ENCODE measurements around the gene NT5DC2.
"Not testable (repeated sequence)": the region's sequence is repeated elsewhere in the genome, so short reads cannot be mapped to it uniquely, and the experiment has no call there.

DNA sequence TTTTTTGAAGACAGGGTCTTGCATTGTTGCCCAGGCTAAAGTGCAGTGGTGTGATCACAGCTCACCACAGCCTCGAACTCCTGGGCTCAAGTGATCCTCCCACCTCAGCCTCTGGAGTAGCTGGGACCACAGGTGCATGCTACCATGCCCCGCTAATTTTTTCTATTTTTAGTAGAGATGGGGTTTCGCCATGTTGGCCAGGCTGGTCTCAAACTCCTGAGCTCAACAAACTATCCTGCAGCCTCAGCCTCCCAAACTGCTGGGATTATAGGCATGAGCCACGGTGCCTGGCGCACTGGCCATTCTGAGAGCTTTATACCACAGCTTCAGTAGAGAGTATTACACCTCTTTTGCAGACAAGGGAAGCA lies 7.0 kb downstream of the NT5DC2 start:
- TF ChIP-seq, protein P1, sequence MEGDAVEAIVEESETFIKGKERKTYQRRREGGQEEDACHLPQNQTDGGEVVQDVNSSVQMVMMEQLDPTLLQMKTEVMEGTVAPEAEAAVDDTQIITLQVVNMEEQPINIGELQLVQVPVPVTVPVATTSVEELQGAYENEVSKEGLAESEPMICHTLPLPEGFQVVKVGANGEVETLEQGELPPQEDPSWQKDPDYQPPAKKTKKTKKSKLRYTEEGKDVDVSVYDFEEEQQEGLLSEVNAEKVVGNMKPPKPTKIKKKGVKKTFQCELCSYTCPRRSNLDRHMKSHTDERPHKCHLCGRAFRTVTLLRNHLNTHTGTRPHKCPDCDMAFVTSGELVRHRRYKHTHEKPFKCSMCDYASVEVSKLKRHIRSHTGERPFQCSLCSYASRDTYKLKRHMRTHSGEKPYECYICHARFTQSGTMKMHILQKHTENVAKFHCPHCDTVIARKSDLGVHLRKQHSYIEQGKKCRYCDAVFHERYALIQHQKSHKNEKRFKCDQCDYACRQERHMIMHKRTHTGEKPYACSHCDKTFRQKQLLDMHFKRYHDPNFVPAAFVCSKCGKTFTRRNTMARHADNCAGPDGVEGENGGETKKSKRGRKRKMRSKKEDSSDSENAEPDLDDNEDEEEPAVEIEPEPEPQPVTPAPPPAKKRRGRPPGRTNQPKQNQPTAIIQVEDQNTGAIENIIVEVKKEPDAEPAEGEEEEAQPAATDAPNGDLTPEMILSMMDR (IDR thresholded peaks at IDR 0.05) = not testable (repeated sequence)
- TF ChIP-seq POLR2AphosphoS5 (IDR thresholded peaks at IDR 0.05) = not testable (repeated sequence)
